WTC11 (cell line): ENCODE measurements around the gene SLC7A7.

Experiments
- ELF4 ChIP-seq: sonication (generic); formaldehyde crosslinking; IDR thresholded peaks from 2 replicates; pipeline ENCODE4 v1.8.1; 2022; ENCODE audit warnings: low read depth, mild to moderate bottlenecking, moderate library complexity, missing genetic modification reagents
- EMX1 ChIP-seq: fragments of 250-450 bp; sonication (Bioruptor Pico); IDR thresholded peaks from 2 replicates; pipeline ENCODE4 v1.8.0; 2021; ENCODE audit warnings: mild to moderate bottlenecking
- MXD4 ChIP-seq: fragments of 250-450 bp; sonication (Bioruptor Pico); IDR thresholded peaks from 2 replicates; pipeline ENCODE4 v1.8.0; 2021; ENCODE audit warnings: mild to moderate bottlenecking, moderate library complexity, borderline replicate concordance
- RORB ChIP-seq: fragments of 250-450 bp; sonication (Bioruptor Pico); IDR thresholded peaks from 2 replicates; pipeline ENCODE4 v1.9.0; 2021; ENCODE audit warnings: mild to moderate bottlenecking
- SP1 ChIP-seq: sonication (generic); formaldehyde crosslinking; conservative IDR thresholded peaks from 2 replicates; pipeline ENCODE4 v1.8.1; 2022; ENCODE audit warnings: missing genetic modification reagents
- TCF7 ChIP-seq: sonication (generic); formaldehyde crosslinking; IDR thresholded peaks from 2 replicates; pipeline ENCODE4 v1.8.0; 2022; ENCODE audit warnings: mild to moderate bottlenecking, low read depth, missing genetic modification reagents, moderate library complexity
- ZNF138 ChIP-seq: sonication (generic); formaldehyde crosslinking; conservative IDR thresholded peaks from 2 replicates; pipeline ENCODE4 v1.8.1; 2022; ENCODE audit warnings: mild to moderate bottlenecking, moderate library complexity, missing genetic modification reagents
- TF ChIP-seq, protein P1 (sequence below): fragments of 200-600 bp; IDR thresholded peaks from 2 replicates; pipeline ENCODE4 v1.8.0; 2022; ENCODE audit warnings: antibody characterized with exemption
- TF ChIP-seq, protein P2 (sequence below): sonication (generic); formaldehyde crosslinking; IDR thresholded peaks from 2 replicates; pipeline ENCODE4 v1.8.0; 2022; ENCODE audit warnings: mild to moderate bottlenecking, missing genetic modification reagents
- TF ChIP-seq, protein P3 (sequence below): sonication (generic); formaldehyde crosslinking; IDR thresholded peaks from 2 replicates; pipeline ENCODE4 v1.8.0; 2022; ENCODE audit warnings: mild to moderate bottlenecking, missing genetic modification reagents
- TF ChIP-seq, protein P4 (sequence below): sonication (generic); formaldehyde crosslinking; IDR thresholded peaks from 2 replicates; pipeline ENCODE4 v1.8.1; 2022; ENCODE audit warnings: low read depth, missing genetic modification reagents, borderline replicate concordance
- TF ChIP-seq, protein P5 (sequence below): sonication (generic); formaldehyde crosslinking; IDR thresholded peaks from 2 replicates; pipeline ENCODE4 v1.8.1; 2023; ENCODE audit warnings: mild to moderate bottlenecking, missing genetic modification reagents, moderate library complexity
- TF ChIP-seq, protein P6 (sequence below): sonication (generic); formaldehyde crosslinking; IDR thresholded peaks from 2 replicates; pipeline ENCODE4 v1.8.1; 2022; ENCODE audit warnings: mild to moderate bottlenecking, moderate library complexity, missing genetic modification reagents
- TF ChIP-seq, protein P7 (sequence below): sonication (generic); formaldehyde crosslinking; IDR thresholded peaks from 2 replicates; pipeline ENCODE4 v1.8.0; 2023; ENCODE audit warnings: missing genetic modification reagents

DNA sequence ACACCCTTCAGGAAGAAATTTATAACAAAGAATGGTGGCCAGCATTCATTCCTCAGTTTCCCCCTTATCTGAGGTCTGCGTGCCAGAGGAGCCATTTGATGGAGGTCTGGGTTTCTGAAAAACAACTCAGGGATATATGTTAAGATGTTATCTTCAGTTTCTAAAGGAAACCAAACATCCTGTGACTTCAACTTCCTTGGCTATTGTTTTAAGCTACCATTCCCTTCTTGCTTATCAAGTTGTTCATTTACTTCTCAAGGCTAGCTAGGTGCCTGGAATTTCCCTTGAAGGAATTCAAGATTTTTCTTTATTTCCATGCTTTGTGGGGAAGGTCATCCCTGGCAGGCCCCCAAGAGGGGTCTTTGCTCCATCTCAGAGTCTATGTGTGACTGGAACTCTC, 75.8 kb downstream of the SLC7A7 start:
- TF ChIP-seq, protein P1, sequence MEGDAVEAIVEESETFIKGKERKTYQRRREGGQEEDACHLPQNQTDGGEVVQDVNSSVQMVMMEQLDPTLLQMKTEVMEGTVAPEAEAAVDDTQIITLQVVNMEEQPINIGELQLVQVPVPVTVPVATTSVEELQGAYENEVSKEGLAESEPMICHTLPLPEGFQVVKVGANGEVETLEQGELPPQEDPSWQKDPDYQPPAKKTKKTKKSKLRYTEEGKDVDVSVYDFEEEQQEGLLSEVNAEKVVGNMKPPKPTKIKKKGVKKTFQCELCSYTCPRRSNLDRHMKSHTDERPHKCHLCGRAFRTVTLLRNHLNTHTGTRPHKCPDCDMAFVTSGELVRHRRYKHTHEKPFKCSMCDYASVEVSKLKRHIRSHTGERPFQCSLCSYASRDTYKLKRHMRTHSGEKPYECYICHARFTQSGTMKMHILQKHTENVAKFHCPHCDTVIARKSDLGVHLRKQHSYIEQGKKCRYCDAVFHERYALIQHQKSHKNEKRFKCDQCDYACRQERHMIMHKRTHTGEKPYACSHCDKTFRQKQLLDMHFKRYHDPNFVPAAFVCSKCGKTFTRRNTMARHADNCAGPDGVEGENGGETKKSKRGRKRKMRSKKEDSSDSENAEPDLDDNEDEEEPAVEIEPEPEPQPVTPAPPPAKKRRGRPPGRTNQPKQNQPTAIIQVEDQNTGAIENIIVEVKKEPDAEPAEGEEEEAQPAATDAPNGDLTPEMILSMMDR: no peak
- no peak for TF ChIP-seq EMX1 (CRISPR knock-in tag)
- TF ChIP-seq, protein P2, sequence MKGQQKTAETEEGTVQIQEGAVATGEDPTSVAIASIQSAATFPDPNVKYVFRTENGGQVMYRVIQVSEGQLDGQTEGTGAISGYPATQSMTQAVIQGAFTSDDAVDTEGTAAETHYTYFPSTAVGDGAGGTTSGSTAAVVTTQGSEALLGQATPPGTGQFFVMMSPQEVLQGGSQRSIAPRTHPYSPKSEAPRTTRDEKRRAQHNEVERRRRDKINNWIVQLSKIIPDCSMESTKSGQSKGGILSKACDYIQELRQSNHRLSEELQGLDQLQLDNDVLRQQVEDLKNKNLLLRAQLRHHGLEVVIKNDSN (CRISPR knock-in tag): no peak
- TF ChIP-seq, protein P3, sequence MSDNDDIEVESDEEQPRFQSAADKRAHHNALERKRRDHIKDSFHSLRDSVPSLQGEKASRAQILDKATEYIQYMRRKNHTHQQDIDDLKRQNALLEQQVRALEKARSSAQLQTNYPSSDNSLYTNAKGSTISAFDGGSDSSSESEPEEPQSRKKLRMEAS (CRISPR knock-in tag): no peak
- TF ChIP-seq TCF7 (CRISPR knock-in tag): no peak
- TF ChIP-seq ELF4 (CRISPR knock-in tag): no peak
- TF ChIP-seq, protein P4, sequence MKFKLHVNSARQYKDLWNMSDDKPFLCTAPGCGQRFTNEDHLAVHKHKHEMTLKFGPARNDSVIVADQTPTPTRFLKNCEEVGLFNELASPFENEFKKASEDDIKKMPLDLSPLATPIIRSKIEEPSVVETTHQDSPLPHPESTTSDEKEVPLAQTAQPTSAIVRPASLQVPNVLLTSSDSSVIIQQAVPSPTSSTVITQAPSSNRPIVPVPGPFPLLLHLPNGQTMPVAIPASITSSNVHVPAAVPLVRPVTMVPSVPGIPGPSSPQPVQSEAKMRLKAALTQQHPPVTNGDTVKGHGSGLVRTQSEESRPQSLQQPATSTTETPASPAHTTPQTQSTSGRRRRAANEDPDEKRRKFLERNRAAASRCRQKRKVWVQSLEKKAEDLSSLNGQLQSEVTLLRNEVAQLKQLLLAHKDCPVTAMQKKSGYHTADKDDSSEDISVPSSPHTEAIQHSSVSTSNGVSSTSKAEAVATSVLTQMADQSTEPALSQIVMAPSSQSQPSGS (CRISPR knock-in tag): no peak
- no peak for TF ChIP-seq RORB
- TF ChIP-seq, protein P5, sequence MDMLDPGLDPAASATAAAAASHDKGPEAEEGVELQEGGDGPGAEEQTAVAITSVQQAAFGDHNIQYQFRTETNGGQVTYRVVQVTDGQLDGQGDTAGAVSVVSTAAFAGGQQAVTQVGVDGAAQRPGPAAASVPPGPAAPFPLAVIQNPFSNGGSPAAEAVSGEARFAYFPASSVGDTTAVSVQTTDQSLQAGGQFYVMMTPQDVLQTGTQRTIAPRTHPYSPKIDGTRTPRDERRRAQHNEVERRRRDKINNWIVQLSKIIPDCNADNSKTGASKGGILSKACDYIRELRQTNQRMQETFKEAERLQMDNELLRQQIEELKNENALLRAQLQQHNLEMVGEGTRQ: no peak
- TF ChIP-seq, protein P6, sequence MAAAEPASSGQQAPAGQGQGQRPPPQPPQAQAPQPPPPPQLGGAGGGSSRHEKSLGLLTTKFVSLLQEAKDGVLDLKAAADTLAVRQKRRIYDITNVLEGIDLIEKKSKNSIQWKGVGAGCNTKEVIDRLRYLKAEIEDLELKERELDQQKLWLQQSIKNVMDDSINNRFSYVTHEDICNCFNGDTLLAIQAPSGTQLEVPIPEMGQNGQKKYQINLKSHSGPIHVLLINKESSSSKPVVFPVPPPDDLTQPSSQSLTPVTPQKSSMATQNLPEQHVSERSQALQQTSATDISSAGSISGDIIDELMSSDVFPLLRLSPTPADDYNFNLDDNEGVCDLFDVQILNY (CRISPR knock-in tag): no peak
- no peak for TF ChIP-seq MXD4 (CRISPR knock-in tag)
- no peak for TF ChIP-seq ZNF138
- no peak for TF ChIP-seq SP1 (CRISPR knock-in tag)
- TF ChIP-seq, protein P7, sequence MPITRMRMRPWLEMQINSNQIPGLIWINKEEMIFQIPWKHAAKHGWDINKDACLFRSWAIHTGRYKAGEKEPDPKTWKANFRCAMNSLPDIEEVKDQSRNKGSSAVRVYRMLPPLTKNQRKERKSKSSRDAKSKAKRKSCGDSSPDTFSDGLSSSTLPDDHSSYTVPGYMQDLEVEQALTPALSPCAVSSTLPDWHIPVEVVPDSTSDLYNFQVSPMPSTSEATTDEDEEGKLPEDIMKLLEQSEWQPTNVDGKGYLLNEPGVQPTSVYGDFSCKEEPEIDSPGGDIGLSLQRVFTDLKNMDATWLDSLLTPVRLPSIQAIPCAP: no peak
